Panc1 (cell line): ENCODE data around the gene GCN1. TPM values are rescaled to one million over a fixed set of nuclear protein-coding genes. Genes with fewer than 3 reads are reported as not detected.

Experiments used
- ATAC-seq: fragments of 200-7000 bp; cut with Tn5 transposase; 2 replicates; pipeline ENCODE4 v1.9.1; 2020; ENCODE audit warnings: mild to moderate bottlenecking, moderate library complexity
- BruUV-seq: library from RNA; stranded (reverse); fragments of 400-500 nt; replicated peaks from 2 replicates; lab custom pipeline; 2021; lab: Mats Ljungman, UMichigan
- CTCF ChIA-PET: fragments of 300-600 bp; sonication (Branson Sonifier 250); formaldehyde crosslinking; loops from one replicate; lab custom pipeline; 2022; ENCODE audit warnings: antibody characterized with exemption; lab: Charles Lee
- POLR2A ChIA-PET: fragments of 300-600 bp; sonication (Branson Sonifier 250); formaldehyde crosslinking; loops from one replicate; lab custom pipeline; 2022; ENCODE audit warnings: antibody characterized with exemption; lab: Charles Lee
- DNase-seq: peaks from one replicate; pipeline ENCODE4 v3.0.0-alpha.2; 2010; ENCODE audit warnings: low read depth, low spot score
- H3K27ac ChIP-seq: 2 replicates; pipeline ENCODE4 v1.5.1; 2011; ENCODE audit warnings: mild to moderate bottlenecking, low read length, inconsistent platforms
- H3K27me3 ChIP-seq: fragments of 200-500 bp; sonication (Bioruptor generic); 2 replicates; pipeline ENCODE4 v1.6.0; 2014; ENCODE audit warnings: low read length, inconsistent platforms; ENCODE audit not compliant: control insufficient read depth, insufficient read depth
- H3K36me3 ChIP-seq: fragments of 200-500 bp; sonication (Bioruptor generic); 2 replicates; pipeline ENCODE4 v1.5.1; 2014; ENCODE audit warnings: inconsistent platforms, mild to moderate bottlenecking, low read length, moderate library complexity; ENCODE audit not compliant: control insufficient read depth, insufficient read depth
- H3K4me1 ChIP-seq: 2 replicates; pipeline ENCODE4 v1.5.1; 2011; ENCODE audit warnings: inconsistent platforms, mild to moderate bottlenecking, low read length, moderate library complexity; ENCODE audit not compliant: control insufficient read depth, insufficient read depth
- H3K4me3 ChIP-seq, 2 experiments: 2 replicates each; pipeline ENCODE4 v1.5.1; 2011 to 2012; ENCODE audit warnings: low read depth in 2 of 2, low read length in 2 of 2, mild to moderate bottlenecking in 2 of 2, inconsistent platforms in 1 of 2, moderate library complexity in 1 of 2
- H3K9me3 ChIP-seq: fragments of 200-500 bp; sonication (Bioruptor generic); 2 replicates; pipeline ENCODE4 v1.5.1; 2014; ENCODE audit warnings: low read depth, mild to moderate bottlenecking, inconsistent platforms, low read length, moderate library complexity; ENCODE audit not compliant: control insufficient read depth, insufficient read depth
- POLR2AphosphoS5 ChIP-seq: IDR thresholded peaks from 2 replicates; pipeline ENCODE4 v1.6.1; 2012; ENCODE audit warnings: mild to moderate bottlenecking, low read depth, low read length, moderate library complexity
- SIN3A ChIP-seq: IDR thresholded peaks from 2 replicates; pipeline ENCODE4 v1.6.1; 2012; ENCODE audit warnings: low read depth, mild to moderate bottlenecking, low read length, moderate library complexity, borderline replicate concordance; ENCODE audit not compliant: insufficient read depth
- TCF7L2 ChIP-seq: IDR thresholded peaks from 2 replicates; pipeline ENCODE4 v1.6.1; 2011; ENCODE audit warnings: mild to moderate bottlenecking, low read depth, low read length, inconsistent platforms
- in situ Hi-C: cut with HindIII; loops from 2 replicates; pipeline ENCODE4 v1.10.0; 2016; ENCODE audit warnings: low sequenced_read_pairs, low pct_unique_long_range_greater_than_20kb
- intact Hi-C: fragments of 100-400 bp; cut with micrococcal nuclease; formaldehyde crosslinking; loops from one replicate; pipeline ENCODE4 v1.10.0; 2022; ENCODE audit not compliant: unreplicated experiment
- total RNA-seq: library from RNA; stranded (reverse); gene quantifications from one replicate; pipeline ENCODE4 v1.2.1, GENCODE V29; 2021; ENCODE audit not compliant: unreplicated experiment
- TF ChIP-seq, protein P1 (sequence below): fragments of 450-650 bp; IDR thresholded peaks from 2 replicates; pipeline ENCODE4 v1.5.1; 2017; ENCODE audit warnings: mild to moderate bottlenecking
- TF ChIP-seq, protein P2 (sequence below), 2 experiments: IDR thresholded peaks; 2 replicates each; pipeline ENCODE4 v1.6.1; 2011 to 2012; ENCODE audit warnings: low read depth in 2 of 2, control low read depth in 1 of 2, low read length in 1 of 2, mild to moderate bottlenecking in 1 of 2, moderate library complexity in 1 of 2; ENCODE audit not compliant: insufficient read depth in 1 of 2

GCN1 gene
- total RNA-seq, 1 experiment from 2014 or later, result 175 TPM

DNA sequence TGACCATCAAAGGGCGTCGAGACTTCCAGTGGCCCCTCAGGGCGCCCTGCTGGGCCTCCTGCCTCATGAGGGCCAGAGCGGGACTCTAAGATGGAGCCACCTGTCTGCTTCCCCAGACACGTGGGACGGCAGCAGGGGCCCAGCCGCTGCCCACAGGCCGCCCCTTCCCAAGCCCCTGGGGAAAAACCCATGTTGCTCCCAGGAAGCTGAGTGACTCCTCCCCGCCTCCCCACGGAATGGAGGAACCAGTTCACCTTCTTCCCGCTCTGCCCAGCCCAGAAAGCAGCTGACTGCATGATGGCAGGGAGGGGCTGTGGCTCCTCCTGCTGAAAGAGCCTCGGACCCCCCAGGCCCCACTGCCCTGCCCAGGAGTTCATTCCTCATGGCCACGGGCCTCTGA lies 92.9 kb downstream of the GCN1 start:
- no peaks in the 10 kb centered on the region for H3K9me3 ChIP-seq
- ChIA-PET POLR2A (no interaction called here), CTCF (no interaction called here)
- no peaks in the 10 kb centered on the region; the same call in 1 of the 2 replicates for H3K36me3 ChIP-seq
- ATAC-seq (no peak), DNase-seq (no peak)
- no peaks in the 10 kb centered on the region for H3K27me3 ChIP-seq
- H3K4me3 ChIP-seq, result no peak overlapping the region
- no peak overlapping the region for H3K27ac ChIP-seq
- no peak for TF ChIP-seq POLR2AphosphoS5
- TF ChIP-seq, protein P1, sequence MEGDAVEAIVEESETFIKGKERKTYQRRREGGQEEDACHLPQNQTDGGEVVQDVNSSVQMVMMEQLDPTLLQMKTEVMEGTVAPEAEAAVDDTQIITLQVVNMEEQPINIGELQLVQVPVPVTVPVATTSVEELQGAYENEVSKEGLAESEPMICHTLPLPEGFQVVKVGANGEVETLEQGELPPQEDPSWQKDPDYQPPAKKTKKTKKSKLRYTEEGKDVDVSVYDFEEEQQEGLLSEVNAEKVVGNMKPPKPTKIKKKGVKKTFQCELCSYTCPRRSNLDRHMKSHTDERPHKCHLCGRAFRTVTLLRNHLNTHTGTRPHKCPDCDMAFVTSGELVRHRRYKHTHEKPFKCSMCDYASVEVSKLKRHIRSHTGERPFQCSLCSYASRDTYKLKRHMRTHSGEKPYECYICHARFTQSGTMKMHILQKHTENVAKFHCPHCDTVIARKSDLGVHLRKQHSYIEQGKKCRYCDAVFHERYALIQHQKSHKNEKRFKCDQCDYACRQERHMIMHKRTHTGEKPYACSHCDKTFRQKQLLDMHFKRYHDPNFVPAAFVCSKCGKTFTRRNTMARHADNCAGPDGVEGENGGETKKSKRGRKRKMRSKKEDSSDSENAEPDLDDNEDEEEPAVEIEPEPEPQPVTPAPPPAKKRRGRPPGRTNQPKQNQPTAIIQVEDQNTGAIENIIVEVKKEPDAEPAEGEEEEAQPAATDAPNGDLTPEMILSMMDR, result no peak
- TF ChIP-seq, protein P2, sequence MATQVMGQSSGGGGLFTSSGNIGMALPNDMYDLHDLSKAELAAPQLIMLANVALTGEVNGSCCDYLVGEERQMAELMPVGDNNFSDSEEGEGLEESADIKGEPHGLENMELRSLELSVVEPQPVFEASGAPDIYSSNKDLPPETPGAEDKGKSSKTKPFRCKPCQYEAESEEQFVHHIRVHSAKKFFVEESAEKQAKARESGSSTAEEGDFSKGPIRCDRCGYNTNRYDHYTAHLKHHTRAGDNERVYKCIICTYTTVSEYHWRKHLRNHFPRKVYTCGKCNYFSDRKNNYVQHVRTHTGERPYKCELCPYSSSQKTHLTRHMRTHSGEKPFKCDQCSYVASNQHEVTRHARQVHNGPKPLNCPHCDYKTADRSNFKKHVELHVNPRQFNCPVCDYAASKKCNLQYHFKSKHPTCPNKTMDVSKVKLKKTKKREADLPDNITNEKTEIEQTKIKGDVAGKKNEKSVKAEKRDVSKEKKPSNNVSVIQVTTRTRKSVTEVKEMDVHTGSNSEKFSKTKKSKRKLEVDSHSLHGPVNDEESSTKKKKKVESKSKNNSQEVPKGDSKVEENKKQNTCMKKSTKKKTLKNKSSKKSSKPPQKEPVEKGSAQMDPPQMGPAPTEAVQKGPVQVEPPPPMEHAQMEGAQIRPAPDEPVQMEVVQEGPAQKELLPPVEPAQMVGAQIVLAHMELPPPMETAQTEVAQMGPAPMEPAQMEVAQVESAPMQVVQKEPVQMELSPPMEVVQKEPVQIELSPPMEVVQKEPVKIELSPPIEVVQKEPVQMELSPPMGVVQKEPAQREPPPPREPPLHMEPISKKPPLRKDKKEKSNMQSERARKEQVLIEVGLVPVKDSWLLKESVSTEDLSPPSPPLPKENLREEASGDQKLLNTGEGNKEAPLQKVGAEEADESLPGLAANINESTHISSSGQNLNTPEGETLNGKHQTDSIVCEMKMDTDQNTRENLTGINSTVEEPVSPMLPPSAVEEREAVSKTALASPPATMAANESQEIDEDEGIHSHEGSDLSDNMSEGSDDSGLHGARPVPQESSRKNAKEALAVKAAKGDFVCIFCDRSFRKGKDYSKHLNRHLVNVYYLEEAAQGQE (IDR thresholded peaks at IDR 0.05; ENCODE audit: insufficient read depth in 1 of 2, low read depth in 2 of 2, low read length in 1 of 2), result no peak
- no peak for TF ChIP-seq SIN3A
- TF ChIP-seq TCF7L2, result no peak
- in situ Hi-C loops (no loop called here), intact Hi-C loops (no loop called here)
- no peaks in the 10 kb centered on the region for H3K4me1 ChIP-seq
- BruUV-seq, result no TSS peak

DNA sequence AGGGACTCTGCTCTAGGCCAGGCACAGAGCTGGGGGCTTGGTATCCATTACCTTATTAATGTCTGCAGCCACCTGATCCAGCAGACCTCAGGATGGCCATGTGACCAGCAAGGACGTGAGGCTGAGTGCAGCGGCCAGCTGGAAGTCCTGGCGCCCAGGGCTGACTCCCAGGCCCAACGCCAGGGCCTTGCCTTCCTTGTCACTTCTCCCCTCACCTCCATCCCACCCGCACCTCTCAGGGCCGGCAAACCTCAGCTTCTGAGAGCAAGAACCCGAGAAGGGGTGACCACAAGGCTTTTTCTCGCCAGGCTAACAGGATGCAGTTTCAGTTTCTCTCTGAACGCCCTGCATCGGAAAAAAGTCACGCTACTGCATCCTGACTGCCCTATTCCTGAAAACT lies 93.3 kb downstream of the GCN1 start:
- no peak overlapping the region for H3K27ac ChIP-seq
- H3K27me3 ChIP-seq, result no peaks in the 10 kb centered on the region
- ChIA-PET CTCF (no interaction called here), POLR2A (no interaction called here)
- TF ChIP-seq POLR2AphosphoS5, result no peak
- TF ChIP-seq, protein P1, result no peak
- TF ChIP-seq, protein P2 (IDR thresholded peaks at IDR 0.05; ENCODE audit: insufficient read depth in 1 of 2, low read depth in 2 of 2, low read length in 1 of 2), result no peak
- no peak for TF ChIP-seq SIN3A
- no peak for TF ChIP-seq TCF7L2
- in situ Hi-C loops (no loop called here), intact Hi-C loops (no loop called here)
- H3K4me1 ChIP-seq, result no peaks in the 10 kb centered on the region
- H3K9me3 ChIP-seq, result no peaks in the 10 kb centered on the region
- H3K36me3 ChIP-seq, result no peaks in the 10 kb centered on the region; the same call in 1 of the 2 replicates
- no peak overlapping the region for H3K4me3 ChIP-seq
- BruUV-seq, result no TSS peak
- no peak for ATAC-seq
- DNase-seq, result no peak
